Calu3 (cell line): ENCODE measurements around the gene KIF3B. TPM values are rescaled to one million over a fixed set of nuclear protein-coding genes. Genes with fewer than 3 reads are reported as not detected.

Source experiments
- BruUV-seq: library from RNA; stranded (reverse); fragments of 400-500 nt; replicated peaks from 2 replicates; lab custom pipeline; 2021; lab: Mats Ljungman, UMichigan
- CTCF ChIA-PET: fragments of 300-600 bp; sonication (Branson Sonifier 250); formaldehyde crosslinking; loops from one replicate; lab custom pipeline; 2022; ENCODE audit warnings: antibody characterized with exemption; lab: Charles Lee
- DNase-seq: peaks from one replicate; pipeline ENCODE4 v3.0.0; 2022
- H3K27ac Mint-ChIP-seq: one replicate; pipeline ENCODE4 v1.8.0; 2022; ENCODE audit warnings: mixed read lengths; ENCODE audit not compliant: unreplicated experiment
- H3K27me3 Mint-ChIP-seq: one replicate; pipeline ENCODE4 v1.8.0; 2022; ENCODE audit warnings: mixed read lengths; ENCODE audit not compliant: unreplicated experiment
- H3K36me3 Mint-ChIP-seq: one replicate; pipeline ENCODE4 v1.8.0; 2022; ENCODE audit warnings: mild to moderate bottlenecking, moderate library complexity, mixed read lengths; ENCODE audit not compliant: insufficient read depth, unreplicated experiment
- H3K4me1 Mint-ChIP-seq: one replicate; pipeline ENCODE4 v1.8.0; 2022; ENCODE audit warnings: mild to moderate bottlenecking, low read depth, mixed read lengths; ENCODE audit not compliant: unreplicated experiment
- H3K4me3 Mint-ChIP-seq: one replicate; pipeline ENCODE4 v1.8.0; 2022; ENCODE audit warnings: mild to moderate bottlenecking, low read depth, moderate library complexity, mixed read lengths; ENCODE audit not compliant: unreplicated experiment
- H3K9me3 Mint-ChIP-seq: one replicate; pipeline ENCODE4 v1.8.0; 2022; ENCODE audit warnings: low read depth, mixed read lengths; ENCODE audit not compliant: unreplicated experiment
- intact Hi-C: fragments of 100-400 bp; cut with micrococcal nuclease; formaldehyde crosslinking; loops from one replicate; pipeline ENCODE4 v1.10.0; 2022; ENCODE audit not compliant: unreplicated experiment
- total RNA-seq: library from RNA; stranded (reverse); gene quantifications from 2 replicates; pipeline ENCODE4 v1.2.3, GENCODE V29; 2022
- TF ChIP-seq, protein P1 (sequence below): fragments of 200-600 bp; IDR thresholded peaks from one replicate; pipeline ENCODE4 v1.8.0; 2022; ENCODE audit warnings: antibody characterized with exemption; ENCODE audit not compliant: unreplicated experiment

The KIF3B gene
- total RNA-seq, 1 experiment from 2014 or later = 51.2 TPM

DNA sequence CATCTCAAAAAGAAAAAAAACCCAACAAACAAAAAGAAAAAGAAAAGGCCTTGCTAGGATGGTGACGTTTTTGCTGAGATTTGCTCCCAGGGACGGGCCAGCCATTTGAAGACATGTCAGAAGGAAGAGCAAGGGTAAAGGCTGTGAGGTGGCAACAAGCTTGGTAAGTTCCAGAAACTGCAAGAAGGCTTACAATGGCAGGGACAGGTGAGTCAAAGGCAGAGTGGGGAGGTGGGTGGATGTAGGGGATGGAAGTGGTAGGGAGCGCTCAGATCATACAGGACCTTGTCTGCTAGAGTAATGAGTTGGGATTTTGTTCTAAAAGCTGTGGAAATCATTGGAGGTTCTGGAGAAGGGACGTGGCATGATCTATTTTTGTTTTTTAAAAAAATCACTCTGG lies 4.3 kb downstream of the KIF3B start:
- no peak for DNase-seq
- BruUV-seq = no TSS peak
- H3K27ac Mint-ChIP-seq = no peak overlapping the region
- H3K9me3 Mint-ChIP-seq = no peaks in the 10 kb centered on the region
- H3K4me1 Mint-ChIP-seq = peaks cover 32% of the 10 kb centered on the region
- CTCF ChIA-PET = interaction anchor here (0.6 kb wide), 1 partner anchor 31 kb away, joined by 3 read pairs; no protein-coding TSS in a partner anchor
- intact Hi-C loops = no loop called here
- TF ChIP-seq, protein P1, sequence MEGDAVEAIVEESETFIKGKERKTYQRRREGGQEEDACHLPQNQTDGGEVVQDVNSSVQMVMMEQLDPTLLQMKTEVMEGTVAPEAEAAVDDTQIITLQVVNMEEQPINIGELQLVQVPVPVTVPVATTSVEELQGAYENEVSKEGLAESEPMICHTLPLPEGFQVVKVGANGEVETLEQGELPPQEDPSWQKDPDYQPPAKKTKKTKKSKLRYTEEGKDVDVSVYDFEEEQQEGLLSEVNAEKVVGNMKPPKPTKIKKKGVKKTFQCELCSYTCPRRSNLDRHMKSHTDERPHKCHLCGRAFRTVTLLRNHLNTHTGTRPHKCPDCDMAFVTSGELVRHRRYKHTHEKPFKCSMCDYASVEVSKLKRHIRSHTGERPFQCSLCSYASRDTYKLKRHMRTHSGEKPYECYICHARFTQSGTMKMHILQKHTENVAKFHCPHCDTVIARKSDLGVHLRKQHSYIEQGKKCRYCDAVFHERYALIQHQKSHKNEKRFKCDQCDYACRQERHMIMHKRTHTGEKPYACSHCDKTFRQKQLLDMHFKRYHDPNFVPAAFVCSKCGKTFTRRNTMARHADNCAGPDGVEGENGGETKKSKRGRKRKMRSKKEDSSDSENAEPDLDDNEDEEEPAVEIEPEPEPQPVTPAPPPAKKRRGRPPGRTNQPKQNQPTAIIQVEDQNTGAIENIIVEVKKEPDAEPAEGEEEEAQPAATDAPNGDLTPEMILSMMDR = no peak
- H3K27me3 Mint-ChIP-seq = no peaks in the 10 kb centered on the region
- H3K36me3 Mint-ChIP-seq = peaks cover 17% of the 10 kb centered on the region
- H3K4me3 Mint-ChIP-seq = no peak overlapping the region

DNA sequence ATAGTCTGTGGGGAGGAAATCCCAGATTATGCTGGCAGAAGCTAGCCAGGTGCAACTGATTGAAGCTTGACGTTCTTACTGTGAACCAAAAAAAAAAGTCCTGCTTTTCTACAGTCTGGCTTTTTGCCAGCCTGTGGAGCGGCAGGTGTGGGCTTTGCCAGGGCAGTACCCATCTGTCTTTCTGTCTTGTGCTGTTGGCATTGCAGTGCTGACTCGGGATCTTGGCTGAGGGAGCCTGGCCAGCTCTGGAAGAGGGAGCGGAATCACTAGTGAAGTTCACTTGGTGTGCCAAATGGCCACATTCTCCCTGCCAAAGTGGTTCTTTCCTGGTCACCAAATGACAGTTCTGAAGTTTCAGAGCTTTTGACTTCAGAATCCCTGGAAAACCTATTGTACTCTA lies 5.0 kb downstream of the KIF3B start:
- BruUV-seq = no TSS peak
- TF ChIP-seq, protein P1 = no peak
- Mint-ChIP-seq H3K9me3 (no peaks in the 10 kb centered on the region), H3K36me3 (peaks cover 10% of the 10 kb centered on the region), H3K27me3 (no peaks in the 10 kb centered on the region), H3K4me3 (no peak overlapping the region), H3K4me1 (peaks cover 32% of the 10 kb centered on the region), H3K27ac (no peak overlapping the region)
- CTCF ChIA-PET = interaction anchor here (0.6 kb wide), 1 partner anchor 32 kb away, joined by 3 read pairs; no protein-coding TSS in a partner anchor
- intact Hi-C loops = no loop called here
- DNase-seq = no peak

DNA sequence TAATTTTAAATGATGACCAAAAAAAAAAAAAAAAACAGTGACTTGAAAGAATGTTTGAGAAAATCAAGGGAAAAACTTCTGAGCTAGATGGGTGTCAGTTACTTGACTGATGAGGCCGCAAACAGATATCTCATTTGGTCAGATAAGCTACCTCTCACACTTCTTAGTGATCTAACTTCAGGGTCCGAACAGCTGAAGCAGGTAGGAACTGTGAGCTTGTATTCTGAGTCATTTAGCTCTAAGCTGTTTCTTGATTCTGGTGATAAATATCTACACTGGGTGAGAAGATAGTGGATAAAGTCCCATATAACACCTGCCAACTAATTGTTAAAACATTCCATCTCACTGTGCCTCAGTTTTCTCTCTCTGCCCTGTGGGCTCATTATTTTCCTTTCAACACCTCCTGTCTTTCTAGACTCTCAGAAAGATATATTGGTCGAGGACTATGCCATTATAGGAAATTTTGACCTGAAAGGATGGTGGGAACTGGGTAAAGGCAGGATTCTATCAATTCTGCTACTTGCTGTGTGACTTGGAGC lies 7.7 kb downstream of the KIF3B start:
- H3K27me3 Mint-ChIP-seq = no peaks in the 10 kb centered on the region
- BruUV-seq = no TSS peak
- no peaks in the 10 kb centered on the region for H3K9me3 Mint-ChIP-seq
- CTCF ChIA-PET = interaction anchor here (0.6 to 0.7 kb wide), 4 partner anchors 19 to 446 kb away, joined by 3 to 5 read pairs (median 3); no protein-coding TSS in a partner anchor
- H3K4me1 Mint-ChIP-seq = peaks cover 41% of the 10 kb centered on the region
- H3K36me3 Mint-ChIP-seq = peaks cover 4% of the 10 kb centered on the region
- H3K4me3 Mint-ChIP-seq = no peak overlapping the region
- H3K27ac Mint-ChIP-seq = no peak overlapping the region
- DNase-seq = no peak
- intact Hi-C loops = no loop called here
- TF ChIP-seq, protein P1 = no peak

DNA sequence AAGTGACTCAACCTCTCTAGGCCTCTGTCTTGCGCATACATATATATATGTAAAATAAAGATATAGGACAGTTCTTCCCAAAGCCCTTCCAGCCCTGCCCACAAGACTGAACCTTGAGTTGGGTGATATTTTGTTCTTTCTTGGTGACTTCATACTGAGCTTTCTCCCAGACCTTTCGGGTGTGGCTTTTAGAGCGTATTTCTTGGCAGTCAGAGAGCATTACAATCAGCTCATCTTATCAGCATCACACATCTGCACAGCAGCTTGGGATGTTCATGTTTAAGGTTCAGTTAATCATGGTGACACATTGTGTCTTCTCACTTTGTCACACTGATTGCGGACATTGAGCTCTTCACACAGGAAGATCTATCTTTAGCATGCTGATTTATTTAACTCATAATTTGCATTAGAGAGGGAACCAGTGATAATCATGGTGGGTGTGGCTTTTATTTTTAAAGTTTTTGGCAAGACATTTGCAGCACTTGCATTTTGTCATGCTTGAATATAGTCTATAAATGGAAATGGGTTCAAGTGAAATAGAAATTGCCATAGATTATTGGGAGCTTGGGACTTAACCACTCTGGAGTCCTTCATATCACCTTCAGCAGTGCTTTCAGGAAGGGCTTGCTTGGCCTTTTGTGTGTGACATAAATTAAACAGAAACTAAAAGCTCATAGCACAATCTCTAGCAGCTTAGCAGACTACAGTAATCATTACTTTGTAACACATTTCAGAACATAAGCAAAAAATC lies 8.3 kb downstream of the KIF3B start:
- Mint-ChIP-seq H3K9me3 (no peaks in the 10 kb centered on the region), H3K4me3 (no peak overlapping the region), H3K36me3 (peaks cover 5% of the 10 kb centered on the region), H3K4me1 (peaks cover 47% of the 10 kb centered on the region), H3K27me3 (no peaks in the 10 kb centered on the region), H3K27ac (no peak overlapping the region)
- no TSS peak for BruUV-seq
- CTCF ChIA-PET = interaction anchor here (0.6 to 0.7 kb wide), 4 partner anchors 12 to 811 kb away, joined by 3 to 5 read pairs (median 4); partner anchors contain the start of gene DEFB124
- DNase-seq = no peak
- TF ChIP-seq, protein P1 = no peak
- intact Hi-C loops = no loop called here
